OCI-LY1 (cell line): ENCODE measurements around the gene TXNRD1.

Experiments
- EZH2 ChIP-seq: fragments of 200-600 bp; sonication (generic), shearing (Covaris generic); IDR thresholded peaks from 2 replicates; pipeline ENCODE4 v1.8.0; 2017; ENCODE audit warnings: borderline replicate concordance, mixed run types, mild to moderate bottlenecking, antibody characterized with exemption, low read length, moderate library complexity, mixed read lengths
- TF ChIP-seq, protein P1 (sequence below): fragments of 200-600 bp; sonication (generic), shearing (Covaris generic); IDR thresholded peaks from 2 replicates; pipeline ENCODE4 v1.5.1; 2017; ENCODE audit warnings: mild to moderate bottlenecking, antibody characterized with exemption, low read length, moderate library complexity, mixed read lengths

DNA sequence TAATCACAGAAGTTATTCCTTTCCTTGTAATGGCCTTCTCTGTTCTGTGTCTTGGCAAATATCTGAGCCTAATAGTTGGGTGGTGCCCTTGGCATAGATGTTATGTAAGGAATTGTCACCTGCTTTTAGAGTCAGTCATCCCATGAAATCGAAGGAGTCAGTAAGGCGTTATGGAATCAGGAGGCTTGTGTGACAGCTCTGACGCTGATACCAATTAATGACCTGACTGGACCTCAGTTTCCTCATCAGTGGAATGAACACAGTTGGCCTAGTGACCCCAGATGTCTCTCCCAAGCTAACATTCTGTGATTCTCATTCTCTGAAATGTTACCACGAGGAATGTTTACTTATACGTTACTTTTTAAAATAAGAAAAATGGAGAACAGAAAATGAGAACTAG, 32.1 kb downstream of the TXNRD1 start:
- TF ChIP-seq, protein P1, sequence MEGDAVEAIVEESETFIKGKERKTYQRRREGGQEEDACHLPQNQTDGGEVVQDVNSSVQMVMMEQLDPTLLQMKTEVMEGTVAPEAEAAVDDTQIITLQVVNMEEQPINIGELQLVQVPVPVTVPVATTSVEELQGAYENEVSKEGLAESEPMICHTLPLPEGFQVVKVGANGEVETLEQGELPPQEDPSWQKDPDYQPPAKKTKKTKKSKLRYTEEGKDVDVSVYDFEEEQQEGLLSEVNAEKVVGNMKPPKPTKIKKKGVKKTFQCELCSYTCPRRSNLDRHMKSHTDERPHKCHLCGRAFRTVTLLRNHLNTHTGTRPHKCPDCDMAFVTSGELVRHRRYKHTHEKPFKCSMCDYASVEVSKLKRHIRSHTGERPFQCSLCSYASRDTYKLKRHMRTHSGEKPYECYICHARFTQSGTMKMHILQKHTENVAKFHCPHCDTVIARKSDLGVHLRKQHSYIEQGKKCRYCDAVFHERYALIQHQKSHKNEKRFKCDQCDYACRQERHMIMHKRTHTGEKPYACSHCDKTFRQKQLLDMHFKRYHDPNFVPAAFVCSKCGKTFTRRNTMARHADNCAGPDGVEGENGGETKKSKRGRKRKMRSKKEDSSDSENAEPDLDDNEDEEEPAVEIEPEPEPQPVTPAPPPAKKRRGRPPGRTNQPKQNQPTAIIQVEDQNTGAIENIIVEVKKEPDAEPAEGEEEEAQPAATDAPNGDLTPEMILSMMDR: no peak
- no peak for TF ChIP-seq EZH2
